Measurements from ENCODE around the gene RAB3C.

RAB3C gene

DNA sequence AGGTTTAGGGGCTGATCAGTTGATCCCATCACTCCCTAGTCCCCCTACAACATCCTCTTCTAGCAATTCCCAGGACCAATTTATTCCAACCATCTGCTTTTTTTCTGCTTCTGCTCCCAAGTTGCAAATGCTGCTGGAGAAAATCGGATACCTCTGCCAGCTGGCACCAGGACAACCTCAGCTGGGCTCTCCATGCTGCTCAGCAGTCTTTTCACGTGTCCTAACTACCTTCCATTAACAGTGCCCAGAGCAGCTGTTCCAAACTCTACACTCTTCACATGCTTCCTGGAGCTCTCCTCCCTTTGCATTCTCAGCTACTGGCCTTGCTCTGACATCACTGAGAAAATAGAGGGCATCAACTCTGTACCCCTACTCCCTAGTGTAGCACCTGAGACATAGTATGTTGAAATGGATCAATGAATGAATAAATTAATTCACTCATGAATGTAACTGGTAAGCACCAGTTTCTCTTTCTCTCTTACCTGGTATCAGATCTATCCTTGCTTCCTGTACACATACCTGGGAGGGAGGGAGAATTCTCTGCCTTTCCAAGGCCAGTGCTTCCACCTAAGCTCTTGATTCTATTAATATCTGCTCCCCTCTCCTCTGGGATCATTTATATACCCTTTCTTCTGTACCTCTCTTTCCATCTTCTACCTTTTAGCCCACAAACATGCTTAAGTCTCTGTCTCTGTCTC is 191.0 kb downstream of the RAB3C start:
- DNase-seq (ENCODE audit: low read depth): no peak

- no peak for DNase-seq (ENCODE audit: low read depth)
These were observed 192.1 kb downstream of the RAB3C start for GRCh38 chr5:58774937-58775336.

GRCh38 chr5:58775701-58776262 is 192.9 kb downstream of the RAB3C start:
- no peak for DNase-seq (ENCODE audit: low read depth)

GRCh38 chr5:58776559-58776958 is 193.7 kb downstream of the RAB3C start:
- no peak for DNase-seq (ENCODE audit: low read depth)

DNA sequence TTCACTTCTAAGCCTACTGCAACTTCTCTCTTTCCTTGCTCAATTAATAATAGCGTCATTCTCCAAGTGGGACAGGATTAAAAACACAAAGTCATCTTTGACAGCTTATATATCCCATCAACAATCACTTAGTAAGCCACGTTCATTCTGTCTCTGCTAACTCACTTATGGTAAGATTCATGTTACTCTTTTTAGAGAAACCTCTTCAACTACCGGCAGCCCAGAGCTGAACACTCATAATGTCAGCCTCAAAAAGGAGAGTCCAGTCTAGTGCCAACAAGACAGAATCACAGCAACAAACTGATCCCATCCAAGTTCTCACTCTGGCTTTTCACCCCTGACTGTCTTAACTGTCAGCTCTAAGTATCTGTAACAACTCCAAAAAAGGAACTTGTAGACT is 196.0 kb downstream of the RAB3C start:
- no peak for DNase-seq (ENCODE audit: low read depth)

- DNase-seq (ENCODE audit: low read depth): no peak
These were observed 203.2 kb downstream of the RAB3C start for GRCh38 chr5:58786035-58786434.

DNA sequence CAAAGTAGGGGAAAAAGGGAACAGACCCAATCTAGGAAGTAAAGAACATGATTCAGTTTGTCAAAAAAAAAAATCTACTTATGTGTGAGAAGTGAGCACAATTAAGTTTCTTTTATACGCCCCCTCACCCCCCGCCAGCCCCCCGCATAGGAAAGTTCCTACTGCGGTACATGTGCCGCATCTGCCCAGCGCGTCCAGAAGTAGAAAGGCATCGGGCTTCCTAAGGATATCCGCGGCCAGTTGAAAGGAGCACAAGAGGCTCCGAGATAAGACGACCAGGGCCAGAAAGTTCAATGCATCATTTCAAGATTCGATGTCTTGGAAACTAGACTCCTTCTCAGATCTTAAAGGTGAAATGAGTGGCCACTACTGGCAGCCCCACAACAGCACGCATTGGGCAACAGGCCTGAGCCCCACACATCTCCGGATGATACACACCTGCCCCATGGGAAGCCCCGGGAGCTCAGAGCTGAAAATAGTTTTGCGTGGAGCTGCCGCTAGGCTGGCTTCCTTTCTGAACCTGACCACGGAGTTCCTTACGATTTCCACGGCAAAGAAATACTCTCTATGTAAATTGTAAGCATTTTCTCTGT is 203.9 kb downstream of the RAB3C start:
- DNase-seq (ENCODE audit: low read depth): no peak

- DNase-seq (ENCODE audit: low read depth): no peak
These were observed 205.1 kb downstream of the RAB3C start for GRCh38 chr5:58787987-58788386.

DNA sequence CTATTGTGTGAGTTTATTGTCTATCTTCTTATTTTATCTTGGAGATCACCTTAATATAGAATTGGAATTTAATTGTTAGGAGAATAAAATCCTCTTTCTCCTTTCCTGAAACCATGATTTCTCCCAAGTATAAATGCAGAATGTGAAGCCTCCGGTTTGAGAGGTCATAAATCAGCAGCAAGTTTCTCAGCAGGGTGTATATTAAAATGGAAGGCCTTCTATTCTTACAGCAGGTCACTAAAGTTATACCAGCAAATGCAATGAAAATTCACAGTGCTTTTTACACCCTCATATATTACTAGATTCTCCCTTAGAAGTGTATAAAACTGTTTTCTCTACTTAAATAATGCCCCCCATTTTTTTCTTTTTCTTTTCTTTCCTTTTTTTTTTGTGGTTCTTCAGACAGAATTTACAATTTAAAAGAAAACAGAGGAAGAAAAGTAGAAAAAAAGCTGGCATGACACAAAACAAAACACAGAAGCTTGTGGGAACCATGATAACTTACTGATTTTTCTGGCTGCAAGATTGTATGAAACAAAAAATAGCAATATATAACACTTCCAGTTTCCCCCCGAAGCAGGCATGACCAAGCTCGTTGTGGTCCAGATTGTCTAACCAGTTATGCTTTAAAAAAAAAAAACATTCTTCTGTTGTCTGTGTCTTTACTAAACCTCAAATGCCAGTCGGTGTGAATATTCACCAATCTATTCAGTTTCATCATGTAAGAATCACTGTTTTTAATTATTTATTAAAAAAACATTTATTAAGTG is 211.2 kb downstream of the RAB3C start:
- DNase-seq (ENCODE audit: low read depth): no peak

GRCh38 chr5:58794875-58795274 is 212.0 kb downstream of the RAB3C start:
- no peak for DNase-seq (ENCODE audit: low read depth)

- no peak for DNase-seq (ENCODE audit: low read depth)
These were observed 212.5 kb downstream of the RAB3C start for GRCh38 chr5:58795327-58795726.

DNA sequence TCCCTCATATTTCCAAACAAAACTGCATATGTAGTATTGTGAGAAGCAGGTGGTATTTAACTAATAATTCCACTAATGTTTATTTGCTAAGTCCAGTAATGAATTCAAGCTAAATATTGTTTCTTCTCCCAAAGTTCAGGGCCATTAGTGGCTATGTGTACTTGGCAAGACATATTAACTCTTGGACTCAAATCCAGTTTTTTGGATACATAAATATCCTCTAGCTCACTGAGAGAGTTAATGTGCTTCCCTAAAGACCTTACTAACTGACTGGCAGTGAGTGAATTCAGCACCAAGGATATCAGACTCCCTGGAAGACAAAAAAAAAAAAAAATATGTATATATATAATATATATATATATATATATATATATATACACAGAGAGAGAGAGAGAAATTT is 214.1 kb downstream of the RAB3C start:
- no peak for DNase-seq (ENCODE audit: low read depth)

DNA sequence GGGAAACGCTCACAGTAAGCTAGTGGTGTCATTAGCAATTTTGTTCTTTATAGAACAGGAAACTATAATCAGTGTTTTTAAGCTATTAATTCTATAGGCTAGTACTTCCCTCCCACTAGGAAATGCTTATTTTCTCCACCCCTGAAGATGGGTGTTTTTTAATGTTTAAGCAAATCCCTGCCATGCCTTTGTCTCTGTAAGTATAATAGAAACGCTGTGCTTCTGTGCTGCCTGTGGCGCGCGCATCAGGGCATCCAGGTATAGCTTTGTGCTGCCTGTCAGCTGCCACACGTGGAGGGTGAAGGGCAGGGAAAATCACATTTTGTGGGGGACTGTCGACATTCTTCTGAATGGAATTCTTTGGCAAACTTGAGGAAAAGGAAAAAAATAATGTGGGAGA is 217.5 kb downstream of the RAB3C start:
- DNase-seq (ENCODE audit: low read depth): no peak

DNA sequence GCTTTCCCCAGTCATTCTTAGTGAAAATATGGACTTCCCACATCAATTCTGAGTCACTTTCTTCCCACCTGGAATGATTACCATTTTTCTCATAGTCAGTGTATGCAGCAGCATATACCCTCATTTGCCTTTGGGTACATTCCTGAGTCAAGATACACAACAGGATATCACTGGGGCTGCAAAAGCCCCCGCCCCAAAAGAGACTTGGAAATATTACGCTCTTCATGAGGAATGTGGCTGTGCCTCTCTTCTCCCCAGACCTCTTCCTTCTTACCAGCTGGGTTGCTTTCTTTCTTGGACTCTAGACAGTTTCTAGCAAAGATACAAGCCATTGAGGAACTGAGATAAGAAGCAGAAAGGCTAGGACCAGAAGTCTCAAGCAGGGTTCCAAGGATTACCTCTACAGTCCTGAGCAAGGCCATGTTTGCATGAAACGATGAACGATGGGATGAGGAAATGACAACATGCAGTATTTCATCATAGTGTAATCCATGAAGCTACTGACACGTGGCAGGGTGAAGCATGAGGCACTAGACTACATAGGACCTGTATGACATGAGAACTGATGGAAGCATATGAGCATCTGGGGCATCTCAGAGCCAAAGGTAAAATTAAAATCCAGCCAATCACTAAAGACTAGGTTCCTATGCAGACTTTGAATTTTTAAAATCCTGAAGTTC is 218.1 kb downstream of the RAB3C start:
- DNase-seq (ENCODE audit: low read depth): no peak

DNA sequence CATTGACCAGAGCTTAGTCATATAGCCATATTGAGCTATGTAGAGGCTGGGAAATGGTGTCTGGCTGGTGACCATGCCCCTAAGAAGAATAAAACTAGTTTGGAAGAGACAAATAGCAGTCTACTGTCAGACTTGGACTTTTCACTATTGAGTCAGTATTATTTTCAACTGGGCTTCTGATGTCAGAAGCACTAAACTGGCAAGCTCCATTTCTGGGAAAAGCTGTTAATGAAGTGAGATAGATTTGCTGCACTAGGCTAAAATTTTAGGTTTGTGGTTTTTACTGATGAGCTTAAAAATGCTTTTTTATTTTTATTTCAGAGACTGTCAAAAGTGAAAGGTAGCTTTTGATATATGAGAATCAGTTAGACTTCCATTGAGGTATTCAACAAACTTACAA is 220.2 kb downstream of the RAB3C start:
- no peak for DNase-seq (ENCODE audit: low read depth)

- DNase-seq (ENCODE audit: low read depth): no peak
These were observed 221.4 kb downstream of the RAB3C start for GRCh38 chr5:58804291-58804690.

- no peak for DNase-seq (ENCODE audit: low read depth)
These were observed 227.2 kb downstream of the RAB3C start for GRCh38 chr5:58810086-58810485.

- DNase-seq (ENCODE audit: low read depth): no peak
These were observed 231.0 kb downstream of the RAB3C start for GRCh38 chr5:58813855-58814254.

GRCh38 chr5:58816181-58816731 is 233.4 kb downstream of the RAB3C start:
- DNase-seq (ENCODE audit: low read depth): no peak

GRCh38 chr5:58818465-58818864 is 235.6 kb downstream of the RAB3C start:
- DNase-seq (ENCODE audit: low read depth): no peak

DNA sequence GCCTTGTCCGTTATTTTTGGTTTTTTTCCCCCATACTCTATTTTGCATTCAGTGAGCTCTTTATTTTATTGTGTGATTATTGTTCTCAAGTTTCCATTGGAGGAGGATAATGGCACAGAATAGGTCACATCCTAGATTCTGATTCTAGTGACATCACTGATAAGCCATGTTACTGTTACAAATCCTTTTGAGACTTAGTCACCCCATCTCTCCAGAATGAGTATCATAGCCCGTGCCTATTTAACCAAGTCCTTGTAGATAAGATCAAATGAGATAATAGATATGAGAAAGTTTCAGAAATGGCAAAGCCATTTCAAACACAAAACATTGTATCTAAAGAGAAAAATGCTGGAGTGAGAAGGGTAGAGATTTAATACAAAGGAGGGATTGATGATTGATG is 242.6 kb downstream of the RAB3C start:
- DNase-seq (ENCODE audit: low read depth): no peak

DNA sequence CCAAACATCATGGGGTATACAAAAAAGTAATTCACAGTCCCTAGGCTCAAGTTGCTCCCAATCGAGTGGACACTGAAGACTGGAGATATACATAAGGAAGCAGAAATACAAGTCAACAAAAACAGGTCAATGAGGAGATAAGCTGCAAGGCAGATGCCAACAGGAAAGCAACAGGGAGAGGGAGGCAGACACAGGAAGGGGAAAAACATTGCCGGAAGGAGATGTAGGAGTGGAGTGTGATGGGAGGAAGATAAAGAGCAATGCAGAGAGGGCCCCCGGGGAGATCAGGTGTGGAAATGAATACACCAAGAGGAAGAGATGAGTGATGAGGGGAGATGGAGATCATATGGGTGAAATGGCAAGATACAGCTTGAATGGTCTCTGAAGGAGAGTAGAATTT is 243.0 kb downstream of the RAB3C start:
- no peak for DNase-seq (ENCODE audit: low read depth)

Data from GM04504 (cell line).